Neural progenitor cell (in vitro differentiated cells): ENCODE results near the gene SLC17A7. TPM values are rescaled to one million over a fixed set of nuclear protein-coding genes. Genes with fewer than 3 reads are reported as not detected.

Source experiments
- DNase-seq: peaks from one replicate; pipeline ENCODE4 v3.0.0-alpha.2; 2016; ENCODE audit warnings: low spot score
- H2AFZ ChIP-seq: fragments of 200-600 bp; sonication (generic); replicated peaks from 2 replicates; pipeline ENCODE4 v1.6.1; 2016; ENCODE audit warnings: antibody characterized with exemption
- H3F3A ChIP-seq: fragments of 200-600 bp; sonication (generic); 2 replicates; pipeline ENCODE4 v1.6.1; 2016; ENCODE audit warnings: antibody characterized with exemption, low read depth
- H3K27ac ChIP-seq: fragments of 200-600 bp; sonication (generic); 2 replicates; pipeline ENCODE4 v1.5.1; 2016; ENCODE audit warnings: mild to moderate bottlenecking
- H3K27me3 ChIP-seq: fragments of 200-600 bp; sonication (generic); 2 replicates; pipeline ENCODE4 v1.6.1; 2016; ENCODE audit warnings: mild to moderate bottlenecking, moderate library complexity
- H3K36me3 ChIP-seq: fragments of 200-600 bp; sonication (generic); 2 replicates; pipeline ENCODE4 v1.5.1; 2016
- H3K4me1 ChIP-seq: fragments of 200-600 bp; sonication (generic); 2 replicates; pipeline ENCODE4 v1.6.1; 2016; ENCODE audit warnings: mixed run types
- H3K4me2 ChIP-seq: fragments of 200-600 bp; sonication (generic); 2 replicates; pipeline ENCODE4 v1.6.1; 2016
- H3K4me3 ChIP-seq: fragments of 200-600 bp; sonication (generic); 2 replicates; pipeline ENCODE4 v1.5.1; 2016
- H3K79me2 ChIP-seq: fragments of 200-600 bp; sonication (generic); 2 replicates; pipeline ENCODE4 v1.6.1; 2016; ENCODE audit warnings: low read depth
- H3K9ac ChIP-seq: fragments of 200-600 bp; sonication (generic); 2 replicates; pipeline ENCODE4 v1.6.1; 2016
- H3K9me3 ChIP-seq: fragments of 200-600 bp; sonication (generic); 2 replicates; pipeline ENCODE4 v1.5.1; 2016; ENCODE audit warnings: low read depth
- H4K20me1 ChIP-seq: fragments of 200-600 bp; sonication (generic); 2 replicates; pipeline ENCODE4 v1.6.1; 2016; ENCODE audit warnings: low read depth
- H3K27ac Mint-ChIP-seq: 3 replicates; pipeline ENCODE4 v1.8.0; 2021; ENCODE audit warnings: mixed read lengths
- H3K27me3 Mint-ChIP-seq: 2 replicates; pipeline ENCODE4 v1.8.0; 2022; ENCODE audit warnings: low read depth, mild to moderate bottlenecking, inconsistent platforms, moderate library complexity, mixed read lengths; ENCODE audit not compliant: insufficient read depth
- H3K36me3 Mint-ChIP-seq: 3 replicates; pipeline ENCODE4 v1.8.0; 2021; ENCODE audit warnings: mixed read lengths
- H3K4me1 Mint-ChIP-seq: 3 replicates; pipeline ENCODE4 v1.8.0; 2021; ENCODE audit warnings: mixed read lengths
- H3K4me3 Mint-ChIP-seq: 3 replicates; pipeline ENCODE4 v1.8.0; 2021; ENCODE audit warnings: mild to moderate bottlenecking, moderate library complexity, mixed read lengths
- H3K9me3 Mint-ChIP-seq: 3 replicates; pipeline ENCODE4 v1.8.0; 2020; ENCODE audit warnings: mixed read lengths
- EZH2 ChIP-seq: fragments of 200-600 bp; sonication (generic); IDR thresholded peaks from 2 replicates; pipeline ENCODE4 v1.6.1; 2017; ENCODE audit warnings: antibody characterized with exemption, mild to moderate bottlenecking, moderate library complexity
- EZH2phosphoT487 ChIP-seq: fragments of 200-600 bp; sonication (generic); IDR thresholded peaks from 2 replicates; pipeline ENCODE4 v1.6.1; 2017; ENCODE audit warnings: antibody characterized with exemption
- total RNA-seq: library from RNA; depleted of rRNA; stranded (reverse); fragments of >200 nt; gene quantifications from 2 replicates; pipeline ENCODE4 v1.2.3, GENCODE V29; 2015; ENCODE audit warnings: low replicate concordance
- TF ChIP-seq, protein P1 (sequence below): fragments of 200-600 bp; sonication (generic); IDR thresholded peaks from 2 replicates; pipeline ENCODE4 v1.5.1; 2017; ENCODE audit warnings: antibody characterized with exemption, mild to moderate bottlenecking

SLC17A7 gene
- total RNA-seq, 1 donor from 2014 or later = 1.4 TPM

DNA sequence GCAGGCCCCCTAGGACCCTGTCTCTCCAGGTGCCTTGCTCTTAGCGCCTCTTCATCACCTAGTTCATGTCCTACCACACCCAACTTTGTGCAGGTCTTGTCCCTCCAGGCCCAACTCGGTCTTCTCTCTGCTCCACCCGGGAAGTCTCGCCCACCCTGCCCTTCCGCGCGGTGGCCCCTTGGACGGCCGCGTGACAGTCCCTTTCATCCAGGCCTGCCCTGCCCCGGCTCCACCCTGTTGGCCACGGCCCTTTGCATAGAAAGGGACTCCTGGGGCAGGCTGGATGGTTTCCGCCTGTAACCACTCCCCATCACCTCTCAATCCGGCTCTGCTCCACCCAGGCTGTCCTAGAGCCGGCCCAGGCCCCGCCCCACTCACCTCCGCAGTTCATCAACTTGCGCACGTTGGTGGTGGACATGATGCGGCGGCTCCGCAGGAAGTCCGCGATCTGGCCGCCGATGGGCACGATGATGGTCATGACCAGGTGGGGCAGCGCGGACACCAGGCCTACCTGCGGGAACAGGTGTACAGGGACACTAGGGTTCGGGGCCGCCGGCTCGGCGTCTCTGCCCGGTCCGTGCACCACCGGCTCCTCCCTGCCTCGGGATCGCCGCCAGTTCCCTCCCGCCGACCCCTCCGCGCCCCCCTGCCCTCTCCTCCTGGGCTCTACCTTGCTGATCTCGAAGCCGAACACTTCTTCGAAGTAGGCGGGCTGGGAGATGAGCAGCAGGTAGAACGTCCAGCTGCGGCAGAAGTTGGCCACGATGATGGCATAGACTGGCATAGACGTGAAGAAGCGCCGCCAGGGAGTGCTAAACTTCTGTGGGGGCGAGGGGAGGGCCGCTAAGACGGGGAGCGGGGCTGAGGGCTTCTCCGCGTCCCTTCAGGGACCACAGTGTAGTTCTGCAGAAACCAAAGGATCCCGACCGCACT is 8.9 kb downstream of the SLC17A7 start:
- DNase-seq = peak; percentile 75

DNA sequence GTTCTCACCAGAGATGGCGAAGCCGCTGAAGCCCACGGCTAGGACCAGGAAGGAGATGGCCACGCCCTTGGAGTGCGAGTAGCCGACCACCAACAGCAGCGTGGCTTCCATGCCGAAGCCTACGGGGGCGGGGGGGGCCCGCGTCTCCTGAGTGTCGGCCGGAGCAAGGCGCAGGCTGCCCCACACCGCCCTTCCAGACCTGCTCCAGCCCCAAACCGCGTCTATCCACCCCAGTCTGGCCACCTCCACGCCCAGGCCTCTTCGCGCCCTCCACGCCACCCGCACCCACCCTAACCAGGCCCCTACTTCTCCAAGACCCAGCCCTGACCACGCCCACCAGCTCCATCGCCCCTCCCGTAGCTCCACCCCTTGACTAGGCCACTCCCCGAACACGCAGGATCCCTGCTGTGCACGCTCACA is 10.0 kb downstream of the SLC17A7 start:
- peaks cover 2% of the 10 kb centered on the region for H3K36me3 Mint-ChIP-seq
- Histone ChIP-seq H4K20me1 (no peaks in the 10 kb centered on the region), H3K9me3 (no peaks in the 10 kb centered on the region), H3K9ac (no peak overlapping the region), H3K27me3 (peaks cover 96% of the 10 kb centered on the region), H3K36me3 (no peaks in the 10 kb centered on the region), H3F3A (peaks cover 64% of the 10 kb centered on the region), H3K4me3 (no peak overlapping the region), H2AFZ (no peak overlapping the region), H3K4me2 (no peak overlapping the region), H3K79me2 (no peaks in the 10 kb centered on the region), H3K4me1 (peaks cover 24% of the 10 kb centered on the region), H3K27ac (no peak overlapping the region)
- H3K4me1 Mint-ChIP-seq = peaks cover 49% of the 10 kb centered on the region
- peaks cover 17% of the 10 kb centered on the region for H3K9me3 Mint-ChIP-seq
- no peak for DNase-seq
- TF ChIP-seq, protein P1, sequence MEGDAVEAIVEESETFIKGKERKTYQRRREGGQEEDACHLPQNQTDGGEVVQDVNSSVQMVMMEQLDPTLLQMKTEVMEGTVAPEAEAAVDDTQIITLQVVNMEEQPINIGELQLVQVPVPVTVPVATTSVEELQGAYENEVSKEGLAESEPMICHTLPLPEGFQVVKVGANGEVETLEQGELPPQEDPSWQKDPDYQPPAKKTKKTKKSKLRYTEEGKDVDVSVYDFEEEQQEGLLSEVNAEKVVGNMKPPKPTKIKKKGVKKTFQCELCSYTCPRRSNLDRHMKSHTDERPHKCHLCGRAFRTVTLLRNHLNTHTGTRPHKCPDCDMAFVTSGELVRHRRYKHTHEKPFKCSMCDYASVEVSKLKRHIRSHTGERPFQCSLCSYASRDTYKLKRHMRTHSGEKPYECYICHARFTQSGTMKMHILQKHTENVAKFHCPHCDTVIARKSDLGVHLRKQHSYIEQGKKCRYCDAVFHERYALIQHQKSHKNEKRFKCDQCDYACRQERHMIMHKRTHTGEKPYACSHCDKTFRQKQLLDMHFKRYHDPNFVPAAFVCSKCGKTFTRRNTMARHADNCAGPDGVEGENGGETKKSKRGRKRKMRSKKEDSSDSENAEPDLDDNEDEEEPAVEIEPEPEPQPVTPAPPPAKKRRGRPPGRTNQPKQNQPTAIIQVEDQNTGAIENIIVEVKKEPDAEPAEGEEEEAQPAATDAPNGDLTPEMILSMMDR = no peak
- no peak for TF ChIP-seq EZH2
- TF ChIP-seq EZH2phosphoT487 = no peak
- peak overlapping the region; percentile 53 for H3K4me3 Mint-ChIP-seq
- H3K27me3 Mint-ChIP-seq = peaks cover 62% of the 10 kb centered on the region
- no peak overlapping the region for H3K27ac Mint-ChIP-seq

More for the DNA sequence above, 8.9 kb downstream of the SLC17A7 start:
- H3K4me1 ChIP-seq = peaks cover 21% of the 10 kb centered on the region
- no peaks in the 10 kb centered on the region for H3K36me3 ChIP-seq
- H3K4me3 ChIP-seq = peak overlapping the region; percentile 30
- TF ChIP-seq, protein P1 = no peak
- TF ChIP-seq EZH2 = peak; percentile 95
- TF ChIP-seq EZH2phosphoT487 = peak; percentile 83
- H3F3A ChIP-seq = peaks cover 59% of the 10 kb centered on the region
- H3K27ac ChIP-seq = no peak overlapping the region
- Mint-ChIP-seq H3K27me3 (peaks cover 61% of the 10 kb centered on the region), H3K9me3 (peaks cover 12% of the 10 kb centered on the region), H3K4me3 (no peak overlapping the region), H3K36me3 (peaks cover 2% of the 10 kb centered on the region), H3K4me1 (peaks cover 39% of the 10 kb centered on the region), H3K27ac (no peak overlapping the region)
- no peaks in the 10 kb centered on the region for H3K9me3 ChIP-seq
- H3K27me3 ChIP-seq = peaks cover 96% of the 10 kb centered on the region
- H2AFZ ChIP-seq = no peak overlapping the region
- peak overlapping the region; percentile 57 for H3K4me2 ChIP-seq
- H3K79me2 ChIP-seq = no peaks in the 10 kb centered on the region
- H3K9ac ChIP-seq = no peak overlapping the region
- H4K20me1 ChIP-seq = no peaks in the 10 kb centered on the region

DNA sequence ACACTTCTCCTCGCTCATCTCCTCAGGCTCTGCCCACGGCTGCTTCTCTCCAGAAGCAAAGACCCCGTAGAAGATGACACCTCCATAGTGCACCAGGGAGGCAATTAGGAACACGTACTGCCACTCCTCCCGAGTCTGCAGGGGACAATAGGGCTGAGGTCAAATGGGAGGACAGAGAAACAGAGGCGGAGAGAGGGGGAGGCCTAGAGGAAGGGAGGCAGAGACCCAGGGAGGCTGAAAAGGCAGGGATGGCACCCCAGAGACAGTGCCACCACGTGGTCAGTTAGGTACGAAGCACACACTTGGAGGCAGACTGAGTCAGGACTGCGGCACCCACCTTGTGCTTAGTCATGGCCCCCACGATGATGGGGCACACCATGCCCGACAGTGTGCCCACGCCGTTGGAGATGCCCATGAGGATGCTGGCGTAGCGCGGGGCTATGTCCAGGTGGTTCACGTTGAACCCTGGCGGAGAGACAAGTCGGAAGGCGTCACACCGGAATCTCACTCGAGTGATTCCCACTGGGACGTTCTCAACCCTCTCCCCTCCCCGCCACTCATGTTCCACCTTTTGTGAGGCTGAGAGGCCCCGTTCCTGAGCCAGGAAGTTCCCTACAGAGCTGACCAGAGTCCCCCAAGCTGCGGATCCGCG is 10.5 kb downstream of the SLC17A7 start:
- peaks cover 28% of the 10 kb centered on the region for H3K4me1 ChIP-seq
- H3K27me3 ChIP-seq = peaks cover 96% of the 10 kb centered on the region
- peaks cover 2% of the 10 kb centered on the region for H3K36me3 Mint-ChIP-seq
- no peak overlapping the region for H2AFZ ChIP-seq
- no peak overlapping the region for H3K9ac ChIP-seq
- no peak overlapping the region for H3K27ac ChIP-seq
- peak overlapping the region; percentile 74 for H3K4me3 Mint-ChIP-seq
- peak; percentile 38 for DNase-seq
- no peaks in the 10 kb centered on the region for H4K20me1 ChIP-seq
- H3K79me2 ChIP-seq = no peaks in the 10 kb centered on the region
- H3K9me3 ChIP-seq = no peaks in the 10 kb centered on the region
- H3F3A ChIP-seq = peaks cover 65% of the 10 kb centered on the region
- H3K27ac Mint-ChIP-seq = no peak overlapping the region
- peaks cover 62% of the 10 kb centered on the region for H3K27me3 Mint-ChIP-seq
- TF ChIP-seq, protein P1 = peak; percentile 46
- no peak for TF ChIP-seq EZH2
- H3K9me3 Mint-ChIP-seq = peaks cover 17% of the 10 kb centered on the region
- no peak overlapping the region for H3K4me2 ChIP-seq
- H3K4me3 ChIP-seq = no peak overlapping the region
- peaks cover 50% of the 10 kb centered on the region for H3K4me1 Mint-ChIP-seq
- H3K36me3 ChIP-seq = no peaks in the 10 kb centered on the region
